Dermis blood vessel endothelial cell (primary cell): ENCODE results near the gene TKTL1. TPM values are rescaled to one million over a fixed set of nuclear protein-coding genes. Genes with fewer than 3 reads are reported as not detected.
"Not testable (repeated sequence)": the region's sequence is repeated elsewhere in the genome, so short reads cannot be mapped to it uniquely, and the experiment has no call there.

Experiments
- DNase-seq: peaks from one replicate; pipeline ENCODE4 v3.0.0; 2010
- total RNA-seq: library from RNA; depleted of rRNA; stranded (reverse); fragments of >200 nt; gene quantifications from 2 replicates; pipeline ENCODE4 v1.2.3, GENCODE V29; 2014

The TKTL1 gene, protein sequence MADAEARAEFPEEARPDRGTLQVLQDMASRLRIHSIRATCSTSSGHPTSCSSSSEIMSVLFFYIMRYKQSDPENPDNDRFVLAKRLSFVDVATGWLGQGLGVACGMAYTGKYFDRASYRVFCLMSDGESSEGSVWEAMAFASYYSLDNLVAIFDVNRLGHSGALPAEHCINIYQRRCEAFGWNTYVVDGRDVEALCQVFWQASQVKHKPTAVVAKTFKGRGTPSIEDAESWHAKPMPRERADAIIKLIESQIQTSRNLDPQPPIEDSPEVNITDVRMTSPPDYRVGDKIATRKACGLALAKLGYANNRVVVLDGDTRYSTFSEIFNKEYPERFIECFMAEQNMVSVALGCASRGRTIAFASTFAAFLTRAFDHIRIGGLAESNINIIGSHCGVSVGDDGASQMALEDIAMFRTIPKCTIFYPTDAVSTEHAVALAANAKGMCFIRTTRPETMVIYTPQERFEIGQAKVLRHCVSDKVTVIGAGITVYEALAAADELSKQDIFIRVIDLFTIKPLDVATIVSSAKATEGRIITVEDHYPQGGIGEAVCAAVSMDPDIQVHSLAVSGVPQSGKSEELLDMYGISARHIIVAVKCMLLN
- not detected in 2 replicates for total RNA-seq

DNA sequence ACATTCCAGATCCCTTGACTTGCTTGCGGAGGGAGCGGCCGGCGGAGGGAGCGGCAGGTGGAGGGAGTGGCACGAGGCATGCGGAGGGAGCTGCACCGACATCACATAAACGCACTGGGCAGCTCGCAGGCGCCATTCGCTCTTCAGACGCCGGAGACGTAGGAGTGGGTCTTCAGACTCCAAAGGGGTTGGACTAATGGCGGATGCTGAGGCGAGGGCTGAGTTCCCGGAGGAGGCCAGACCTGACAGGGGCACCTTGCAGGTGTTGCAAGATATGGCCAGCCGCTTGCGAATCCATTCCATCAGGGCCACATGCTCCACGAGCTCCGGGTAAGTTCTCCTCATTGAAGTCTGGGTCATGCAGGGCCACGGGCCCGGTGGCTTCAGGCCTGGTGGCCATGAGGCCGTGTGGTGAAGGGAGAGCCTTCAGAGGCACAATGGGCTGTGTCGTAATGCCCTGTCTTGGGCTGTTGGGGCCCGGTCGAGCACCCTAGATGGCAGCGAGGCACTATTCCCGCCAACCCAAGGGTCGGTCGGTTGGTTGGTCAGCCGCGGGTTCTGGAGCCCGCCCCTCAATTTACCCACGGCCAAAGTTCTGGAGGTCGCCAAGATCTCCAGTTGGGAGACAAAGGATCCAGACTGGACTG is at the start of gene TKTL1:
Gene TKTL1 (plus strand): TSS at position 132 of the 647 bp plus-strand sequence. CDS start 65 bp downstream, at position 197.
- DNase-seq, result no peak

DNA sequence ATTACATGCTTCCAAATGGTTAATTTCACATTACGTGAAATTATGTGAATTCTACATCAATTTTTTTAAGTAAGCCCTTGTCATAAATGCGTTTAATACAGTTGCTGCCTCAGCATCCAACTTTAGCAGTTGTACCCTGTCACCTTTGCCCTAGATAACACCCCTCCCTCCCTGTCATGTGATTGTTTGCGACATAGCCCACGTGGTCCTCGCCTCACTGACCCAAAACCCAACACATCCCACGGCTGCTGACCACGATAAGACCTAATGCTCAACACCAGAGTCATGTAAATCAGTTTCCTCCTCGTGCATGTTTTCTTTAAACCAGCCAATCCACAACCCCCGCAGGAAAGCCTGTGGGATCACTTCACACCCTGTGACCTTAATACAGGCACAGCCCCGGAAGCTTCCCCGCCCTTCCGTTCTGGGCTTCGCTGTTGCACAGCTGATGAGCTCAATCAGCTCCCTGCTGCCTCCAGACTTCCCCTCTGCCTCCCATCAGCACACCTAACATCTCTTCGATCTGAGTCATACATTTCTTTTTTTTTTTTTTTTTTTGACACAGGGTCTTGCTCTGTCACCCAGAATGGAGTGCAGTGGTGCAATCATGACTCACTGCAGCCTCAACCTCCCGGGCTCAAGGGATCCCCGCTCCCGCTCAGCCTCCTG is 48.1 kb upstream of the TKTL1 start:
- not testable (repeated sequence) for DNase-seq

DNA sequence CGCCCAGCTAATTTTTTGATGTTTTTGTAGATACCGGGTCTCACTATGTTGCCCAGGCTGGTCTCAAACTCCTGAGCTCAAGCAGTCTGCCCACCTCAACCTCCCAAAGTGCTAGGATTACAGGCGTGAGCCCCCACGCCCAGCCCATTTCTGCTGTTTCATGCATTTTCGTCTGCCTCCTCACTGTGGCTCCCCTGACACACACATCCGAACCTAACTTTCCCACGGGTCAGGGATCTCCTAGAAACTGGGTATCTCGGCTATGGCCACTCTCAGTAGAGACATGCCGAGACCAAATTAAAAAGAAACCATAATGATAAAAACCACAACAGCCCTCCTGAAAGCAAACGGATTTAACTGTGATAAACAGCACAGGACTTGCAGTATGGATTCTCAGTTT is 47.5 kb upstream of the TKTL1 start:
- DNase-seq, result not testable (repeated sequence)

DNA sequence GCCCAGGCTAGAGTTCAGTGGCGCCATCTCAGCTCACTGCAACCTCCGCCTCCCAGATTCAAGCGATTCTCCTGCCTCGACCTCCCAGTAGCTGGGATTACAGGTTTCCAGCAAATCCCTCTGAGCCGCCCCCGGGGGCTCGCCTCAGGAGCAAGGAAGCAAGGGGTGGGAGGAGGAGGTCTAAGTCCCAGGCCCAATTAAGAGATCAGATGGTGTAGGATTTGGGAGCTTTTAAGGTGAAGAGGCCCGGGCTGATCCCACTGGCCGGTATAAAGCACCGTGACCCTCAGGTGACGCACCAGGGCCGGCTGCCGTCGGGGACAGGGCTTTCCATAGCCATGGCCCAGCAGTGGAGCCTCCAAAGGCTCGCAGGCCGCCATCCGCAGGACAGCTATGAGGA is 38.3 kb upstream of the TKTL1 start, which contains the start of gene OPN1MW3:
Gene OPN1MW3 (plus strand): TSS at position 301 of the 400 bp plus-strand sequence. CDS start 38 bp downstream, at position 339.
- DNase-seq, result not testable (repeated sequence)

DNA sequence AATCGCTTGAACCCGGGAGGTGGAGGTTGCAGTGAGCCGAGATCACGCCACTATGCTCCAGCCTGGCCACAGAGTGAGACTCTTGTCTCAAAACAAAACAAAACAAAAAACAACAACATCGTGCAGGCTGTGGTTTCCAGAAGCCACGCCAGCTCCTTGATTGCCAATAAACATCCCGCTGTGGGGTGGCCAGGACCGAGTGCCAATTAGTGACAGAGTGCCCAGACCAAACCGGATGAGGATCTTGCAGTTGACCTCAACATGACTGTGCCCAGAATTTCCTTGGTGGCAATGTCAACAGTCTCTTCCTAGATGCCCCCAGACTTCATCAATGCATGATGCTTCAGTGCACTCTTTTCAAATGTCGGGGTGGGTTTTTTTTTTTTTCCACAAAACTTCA is 36.9 kb upstream of the TKTL1 start:
- not testable (repeated sequence) for DNase-seq

DNA sequence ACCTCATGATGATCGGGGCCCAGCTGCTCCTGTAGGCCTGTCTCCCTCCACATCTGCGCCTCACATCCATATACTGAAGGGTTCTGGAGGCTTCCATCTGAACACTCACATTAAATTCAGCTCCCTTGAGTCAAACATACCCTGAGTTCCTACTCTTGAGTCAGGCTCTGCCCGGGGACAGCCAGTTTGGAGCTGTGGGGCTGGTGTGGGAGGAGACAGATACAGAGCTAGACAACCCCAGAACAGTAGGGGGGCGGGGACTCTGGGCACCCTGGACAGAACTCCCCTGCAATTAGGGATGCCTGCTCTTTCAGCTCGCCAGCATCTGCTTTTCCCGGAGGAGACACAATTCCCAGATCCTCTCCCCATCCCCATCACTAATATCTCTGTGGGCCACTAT is 32.5 kb upstream of the TKTL1 start:
- DNase-seq, result not testable (repeated sequence)

DNA sequence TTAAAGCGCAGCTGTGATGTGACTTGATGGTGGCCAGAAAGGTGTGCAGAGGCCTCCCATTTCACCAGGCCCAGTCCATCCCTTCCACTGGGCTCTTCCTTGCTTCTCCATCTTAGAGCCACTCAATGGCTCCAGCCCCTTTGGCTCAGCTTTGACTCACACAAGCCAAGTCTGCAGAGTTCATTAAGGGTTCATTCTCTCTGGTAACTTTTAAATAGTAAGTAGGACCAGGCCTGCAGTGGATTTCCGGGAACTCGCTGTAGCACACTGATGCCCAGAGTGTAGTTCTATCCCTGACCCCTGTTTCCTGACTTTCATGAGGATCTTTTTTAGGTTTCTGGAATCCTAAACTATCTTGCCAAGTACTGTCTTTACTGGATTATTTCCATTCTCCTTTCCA is 26.4 kb upstream of the TKTL1 start:
- DNase-seq, result not testable (repeated sequence)

DNA sequence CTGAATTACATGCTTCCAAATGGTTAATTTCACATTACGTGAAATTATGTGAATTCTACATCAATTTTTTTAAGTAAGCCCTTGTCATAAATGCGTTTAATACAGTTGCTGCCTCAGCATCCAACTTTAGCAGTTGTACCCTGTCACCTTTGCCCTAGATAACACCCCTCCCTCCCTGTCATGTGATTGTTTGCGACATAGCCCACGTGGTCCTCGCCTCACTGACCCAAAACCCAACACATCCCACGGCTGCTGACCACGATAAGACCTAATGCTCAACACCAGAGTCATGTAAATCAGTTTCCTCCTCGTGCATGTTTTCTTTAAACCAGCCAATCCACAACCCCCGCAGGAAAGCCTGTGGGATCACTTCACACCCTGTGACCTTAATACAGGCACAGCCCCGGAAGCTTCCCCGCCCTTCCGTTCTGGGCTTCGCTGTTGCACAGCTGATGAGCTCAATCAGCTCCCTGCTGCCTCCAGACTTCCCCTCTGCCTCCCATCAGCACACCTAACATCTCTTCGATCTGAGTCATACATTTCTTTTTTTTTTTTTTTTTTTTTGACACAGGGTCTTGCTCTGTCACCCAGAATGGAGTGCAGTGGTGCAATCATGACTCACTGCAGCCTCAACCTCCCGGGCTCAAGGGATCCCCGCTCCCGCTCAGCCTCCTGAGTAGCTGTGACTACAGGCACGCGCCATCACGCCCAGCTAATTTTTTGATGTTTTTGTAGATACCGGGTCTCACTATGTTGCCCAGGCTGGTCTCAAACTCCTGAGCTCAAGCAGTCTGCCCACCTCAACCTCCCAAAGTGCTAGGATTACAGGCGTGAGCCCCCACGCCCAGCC is 10.9 kb upstream of the TKTL1 start:
- DNase-seq, result not testable (repeated sequence)

DNA sequence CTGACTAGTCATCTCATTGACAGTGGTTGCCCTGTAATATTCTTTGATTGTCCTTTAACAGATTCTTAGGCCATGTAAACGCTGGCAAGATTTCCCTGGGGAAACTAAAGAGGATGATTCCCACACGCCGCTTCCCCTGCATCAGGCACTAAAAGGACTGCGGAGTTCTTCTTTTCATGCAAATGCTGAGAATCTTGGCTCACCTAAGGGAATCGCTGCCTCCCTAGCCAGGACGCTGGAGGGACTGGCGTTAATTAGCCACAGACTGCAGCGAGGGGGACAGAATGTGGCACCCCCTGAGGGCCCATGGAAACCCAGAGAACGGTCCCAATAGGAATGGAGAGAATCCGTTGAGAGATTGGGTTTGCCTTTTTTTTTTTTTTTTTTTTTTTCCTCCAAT is 9.2 kb upstream of the TKTL1 start:
- not testable (repeated sequence) for DNase-seq

DNA sequence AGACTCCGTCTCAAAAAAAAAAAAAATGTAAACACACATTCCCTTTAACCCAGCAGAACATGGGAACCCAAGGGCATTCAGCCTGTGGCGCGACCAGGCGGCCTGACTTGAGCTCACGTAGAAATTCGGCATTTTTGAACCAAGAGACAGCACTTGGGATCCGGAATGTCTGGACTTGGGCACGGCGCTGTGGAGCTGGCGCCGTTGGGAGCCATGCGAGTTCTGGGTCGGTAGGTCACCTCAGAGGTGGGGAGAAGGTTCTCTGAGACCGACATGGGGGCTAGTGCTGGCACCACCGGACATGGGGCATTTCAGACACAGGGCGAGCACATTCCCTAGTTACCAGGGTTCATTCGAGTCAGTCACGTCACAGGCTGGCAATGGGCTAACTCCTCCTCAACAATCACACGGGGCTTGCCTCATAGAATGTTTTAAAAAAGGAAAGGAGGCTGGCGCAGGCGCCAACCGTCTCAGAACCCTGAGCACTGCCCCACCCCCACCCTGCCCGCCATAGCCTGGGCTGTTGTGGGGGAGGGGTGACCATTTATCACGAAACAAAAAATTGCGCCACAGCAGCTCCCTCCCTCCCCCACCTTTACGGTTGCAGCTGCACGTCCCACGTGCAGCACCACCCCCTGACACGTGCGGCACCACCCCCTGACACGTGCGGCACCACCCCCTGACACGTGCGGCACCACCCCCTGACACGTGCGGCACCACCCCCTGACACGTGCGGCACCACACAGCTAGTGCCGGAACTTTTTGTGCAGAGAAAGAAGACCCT is 612 bp upstream of the TKTL1 start, which contains the start of gene TEX28:
Gene TEX28 (minus strand): TSS at position 334 of the 784 bp plus-strand sequence. CDS start 3,007 bp downstream, outside the sequence.
- DNase-seq, result no peak

DNA sequence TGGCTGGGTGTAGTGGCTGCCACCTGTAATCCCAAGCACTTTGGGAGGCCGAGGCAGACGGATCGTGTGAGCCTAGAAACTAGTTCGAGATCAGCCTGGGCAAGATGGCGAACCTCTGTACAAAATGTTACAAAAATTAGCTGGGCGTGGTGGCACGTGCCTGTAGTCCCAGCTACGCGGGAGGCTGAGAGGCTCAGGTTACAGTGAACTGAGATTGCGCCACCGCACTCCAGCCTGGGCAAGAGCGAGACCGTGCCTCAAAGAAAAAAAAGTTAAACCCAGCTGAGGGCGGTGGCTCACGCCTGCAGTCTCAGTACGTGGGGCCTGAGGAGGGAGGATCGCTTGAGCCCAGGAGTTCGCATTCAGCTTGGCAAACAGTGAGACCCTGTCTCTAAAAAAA is 1.1 kb downstream of the TKTL1 start:
- DNase-seq, result no peak

DNA sequence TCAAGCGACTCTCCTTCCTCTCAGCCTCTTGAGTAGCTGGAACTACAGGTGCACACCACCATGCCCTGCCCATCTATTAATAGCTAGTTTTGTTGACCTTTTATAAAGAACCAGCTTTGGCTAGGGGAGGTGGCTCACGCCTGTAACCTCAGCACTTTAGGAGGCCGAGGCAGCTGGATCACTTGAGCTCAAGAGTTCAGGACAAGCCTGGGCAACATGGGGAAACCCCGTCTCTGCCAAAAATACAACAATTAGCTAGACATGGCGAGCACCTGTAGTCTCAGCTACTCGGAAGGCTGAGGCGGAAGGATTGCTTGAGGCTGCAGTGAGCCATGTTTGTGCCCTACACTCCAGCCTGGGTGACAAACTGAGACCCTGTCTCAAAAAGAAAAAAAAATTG is 2.7 kb downstream of the TKTL1 start:
- no peak for DNase-seq

DNA sequence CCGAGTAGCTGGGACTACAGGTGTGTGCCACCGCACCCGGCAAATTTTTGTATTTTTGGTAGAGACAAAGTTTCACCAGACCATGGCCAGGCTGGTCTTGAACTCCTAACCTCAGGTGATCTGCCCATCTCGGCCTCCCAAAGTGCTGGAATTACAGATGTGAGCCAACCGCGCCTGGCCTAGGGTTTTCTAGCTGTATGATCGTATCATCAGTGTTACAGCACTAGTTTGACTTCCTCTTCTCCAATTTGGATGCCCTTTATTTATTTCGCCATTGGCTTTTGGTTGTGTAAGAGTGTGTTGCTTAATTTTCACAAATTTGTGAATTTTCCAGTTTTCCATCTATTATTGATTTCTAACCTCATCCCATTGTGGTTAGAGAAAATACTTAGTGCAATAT is 5.2 kb downstream of the TKTL1 start:
- no peak for DNase-seq

DNA sequence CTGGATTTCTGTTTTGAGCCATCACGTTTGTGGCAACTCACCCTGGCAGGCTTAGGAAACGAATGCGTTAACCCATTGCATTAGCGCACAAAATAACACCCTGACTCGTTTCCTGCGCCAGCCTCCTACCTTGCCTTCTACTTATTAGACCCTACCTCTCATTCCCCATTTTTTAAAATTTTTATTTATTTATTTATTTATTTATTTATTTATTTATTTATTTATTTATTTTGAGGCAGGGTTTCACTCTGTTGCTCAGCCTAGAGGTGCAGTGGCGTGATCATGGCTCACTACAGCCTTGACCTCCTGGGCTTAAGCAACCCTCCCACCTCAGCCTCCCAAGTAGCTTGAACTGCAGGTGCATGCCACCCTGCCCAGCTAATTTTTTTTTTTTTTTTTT is 7.4 kb downstream of the TKTL1 start:
- DNase-seq, result not testable (repeated sequence)

DNA sequence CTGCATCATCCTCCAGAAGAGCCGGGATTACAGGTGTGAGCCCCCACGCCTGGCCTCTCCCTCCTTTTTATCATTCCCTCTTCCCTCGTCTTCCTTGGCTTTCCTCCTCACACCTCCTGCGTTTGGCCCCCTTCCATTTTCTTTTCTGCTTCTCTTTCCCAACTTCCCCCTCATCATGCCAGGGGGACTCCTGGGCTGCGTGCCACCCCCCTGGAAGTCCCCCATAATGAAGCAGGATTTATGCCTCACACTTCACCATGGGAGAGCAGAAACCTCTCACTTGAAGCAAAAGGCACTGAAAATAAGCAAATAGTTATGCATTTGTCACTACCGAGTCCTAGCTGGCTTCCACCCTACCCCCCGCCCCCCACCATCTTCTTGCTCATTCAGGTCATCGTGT is 7.9 kb downstream of the TKTL1 start:
- DNase-seq, result no peak

DNA sequence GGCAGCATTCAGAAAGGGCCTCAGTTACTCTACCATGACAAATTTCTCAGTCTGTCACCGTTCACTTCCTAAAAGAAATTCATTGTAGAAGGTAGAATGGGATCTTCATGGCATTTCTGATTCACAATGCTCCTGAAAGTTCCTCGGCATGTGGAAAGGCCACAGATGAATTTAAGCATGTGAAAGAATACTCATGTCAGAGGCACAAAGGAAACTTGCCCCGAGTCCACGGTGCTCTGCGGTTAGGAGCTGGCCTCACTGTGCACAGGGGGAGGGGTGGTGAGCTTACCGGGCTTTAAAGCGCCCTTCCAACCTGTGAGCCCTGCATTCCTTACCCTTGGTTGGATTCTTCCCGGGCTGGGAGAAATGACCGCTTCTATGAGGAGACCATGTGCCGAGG is 9.3 kb downstream of the TKTL1 start:
- no peak for DNase-seq

DNA sequence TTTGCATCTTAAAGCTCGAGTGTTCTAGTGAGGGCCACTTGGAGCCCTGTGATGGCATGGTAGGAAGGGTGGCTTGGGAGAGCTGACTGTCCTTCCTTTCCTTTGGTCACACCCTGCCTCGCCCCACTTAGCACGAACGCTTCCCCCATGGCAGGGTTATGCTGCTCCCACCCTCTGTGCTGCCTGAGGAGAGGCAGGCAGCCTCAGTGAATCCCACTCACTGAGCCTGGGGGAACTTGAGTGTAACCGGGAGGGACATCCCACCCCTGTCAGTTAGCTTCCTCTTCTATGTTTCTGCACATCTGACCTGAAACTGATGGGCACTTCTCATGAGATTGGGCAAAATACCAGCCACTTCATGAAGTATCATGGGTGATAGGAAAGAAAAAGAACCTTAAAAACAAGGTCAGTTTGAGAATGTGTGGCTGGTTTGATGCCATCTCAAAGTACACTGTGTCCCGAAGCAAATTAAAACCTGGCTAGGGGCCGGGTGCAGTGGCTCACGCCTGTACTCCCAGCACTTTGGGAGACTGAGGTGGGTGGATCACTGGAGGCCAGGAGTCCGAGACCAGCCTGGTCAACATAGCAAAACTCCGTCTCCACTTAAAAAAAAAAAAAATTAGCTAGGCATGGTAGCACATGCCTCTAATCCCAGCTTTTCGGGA is 10.1 kb downstream of the TKTL1 start:
- no peak for DNase-seq

DNA sequence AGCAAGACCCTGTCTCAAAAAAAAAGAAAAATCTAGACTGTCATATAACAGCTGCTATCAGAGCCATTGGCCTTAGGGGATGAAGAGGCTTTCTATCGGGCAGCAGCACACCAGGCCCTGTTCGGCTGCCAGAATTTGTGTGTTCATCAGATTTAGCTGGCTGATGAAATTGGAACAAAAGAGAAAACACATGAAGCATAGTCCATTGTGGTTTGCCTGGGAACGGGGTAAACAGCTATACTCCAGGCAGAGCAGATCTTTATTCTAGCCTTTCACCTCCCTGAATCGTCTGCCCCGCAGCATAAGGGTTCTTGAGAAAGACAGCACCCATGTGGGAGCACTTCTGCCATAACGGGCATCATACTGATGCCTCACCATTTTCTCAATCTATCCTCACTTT is 11.6 kb downstream of the TKTL1 start:
- no peak for DNase-seq

DNA sequence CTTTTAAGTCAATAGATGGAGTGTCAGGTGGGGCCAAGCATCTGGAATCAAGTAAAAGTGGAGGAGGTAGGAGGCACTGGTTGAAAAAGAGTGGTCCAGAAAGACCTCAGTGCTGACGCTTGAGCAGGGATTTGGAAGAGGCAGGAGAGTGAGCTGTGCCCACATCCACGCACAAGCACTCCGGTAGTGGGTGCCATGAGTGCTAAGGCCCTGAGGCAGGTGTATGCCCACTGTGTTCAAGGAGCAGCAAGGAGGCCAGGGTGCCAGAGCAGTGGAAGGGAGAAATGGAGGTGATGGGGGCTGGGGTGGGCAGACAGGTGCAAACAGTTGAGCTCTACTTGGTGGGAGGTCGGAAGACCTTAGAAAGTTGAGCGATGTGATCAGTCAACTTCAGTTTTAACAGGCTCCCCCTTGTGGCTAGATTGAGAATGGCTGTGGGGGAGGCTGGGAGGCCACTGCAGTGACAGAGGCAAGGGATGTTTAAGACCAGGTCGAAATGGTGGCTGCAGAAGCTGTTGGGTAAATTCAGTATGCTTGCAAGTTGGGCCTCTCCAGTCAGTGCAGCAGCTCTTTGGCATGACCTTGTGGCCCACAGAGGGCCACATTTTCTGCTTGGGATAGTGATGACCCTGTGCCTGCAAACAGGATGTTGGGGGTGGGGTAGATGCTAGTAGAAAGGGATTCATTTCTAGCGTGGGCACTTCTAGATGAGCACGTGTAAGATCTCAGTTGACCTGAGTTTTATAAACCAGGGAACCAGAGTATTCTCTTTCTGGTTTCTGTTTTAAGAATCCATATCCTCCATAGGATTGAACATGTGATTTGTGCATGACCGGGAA is 12.7 kb downstream of the TKTL1 start:
- peak; percentile 70 for DNase-seq
